GM12878 (cell line): ENCODE results near the gene ARID1A.
"Not testable (repeated sequence)": the region's sequence is repeated elsewhere in the genome, so short reads cannot be mapped to it uniquely, and the experiment has no call there.

Experiments used
- CEBPB ChIP-seq, 2 experiments: fragments of 150-350 bp in 1 of 2; IDR thresholded peaks; 2 replicates each; pipeline ENCODE4 v1.6.1; 2012 to 2014; ENCODE audit warnings: low read depth in 2 of 2, low read length in 2 of 2, borderline replicate concordance in 1 of 2, inconsistent platforms in 1 of 2
- EGR1 ChIP-seq, 2 experiments: IDR thresholded peaks; 1 replicate in 1 of 2; 2 replicates in 1 of 2; pipeline ENCODE4 v1.6.1; 2011 to 2012; ENCODE audit warnings: low read depth in 2 of 2, low read length in 2 of 2, borderline replicate concordance in 1 of 2, mild to moderate bottlenecking in 1 of 2, moderate library complexity in 1 of 2
- PAX5 ChIP-seq: IDR thresholded peaks from 2 replicates; pipeline ENCODE4 v1.6.1; 2011; ENCODE audit warnings: low read depth, low read length, borderline replicate concordance
- POLR2A ChIP-seq: IDR thresholded peaks from 2 replicates; pipeline ENCODE4 v1.6.1; 2011; ENCODE audit warnings: low read depth, mild to moderate bottlenecking, low read length
- TF ChIP-seq, protein P1 (sequence below), 3 experiments: IDR thresholded peaks in 2 of 3; conservative IDR thresholded peaks in 1 of 3; 2 replicates each; pipeline ENCODE4 v1.5.1; 2011; ENCODE audit warnings: low read depth in 3 of 3, low read length in 3 of 3, mild to moderate bottlenecking in 3 of 3, control low read depth in 2 of 3, moderate library complexity in 2 of 3, inconsistent platforms in 1 of 3, mixed read lengths in 1 of 3; ENCODE audit not compliant: control insufficient read depth in 2 of 3, insufficient read depth in 1 of 3; ENCODE audit errors: extremely low read depth in 1 of 3

DNA sequence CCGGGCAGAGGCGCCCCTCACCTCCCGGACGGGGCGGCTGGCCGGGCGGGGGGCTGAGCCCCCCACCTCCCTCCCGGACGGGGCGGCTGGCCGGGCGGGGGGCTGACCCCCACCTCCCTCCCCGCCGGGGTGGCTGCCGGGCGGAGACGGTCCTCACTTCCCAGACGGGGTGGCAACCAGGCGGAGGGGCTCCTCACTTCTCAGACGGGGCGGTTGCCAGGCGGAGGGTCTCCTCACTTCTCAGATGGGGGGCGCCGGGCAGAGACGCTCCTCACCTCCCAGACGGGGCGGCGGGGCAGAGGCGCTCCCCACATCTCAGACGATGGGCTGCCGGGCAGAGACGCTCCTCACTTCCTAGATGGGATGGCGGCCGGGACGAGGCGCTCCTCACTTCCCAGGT, 108.1 kb downstream of the ARID1A start:
- TF ChIP-seq, protein P1, sequence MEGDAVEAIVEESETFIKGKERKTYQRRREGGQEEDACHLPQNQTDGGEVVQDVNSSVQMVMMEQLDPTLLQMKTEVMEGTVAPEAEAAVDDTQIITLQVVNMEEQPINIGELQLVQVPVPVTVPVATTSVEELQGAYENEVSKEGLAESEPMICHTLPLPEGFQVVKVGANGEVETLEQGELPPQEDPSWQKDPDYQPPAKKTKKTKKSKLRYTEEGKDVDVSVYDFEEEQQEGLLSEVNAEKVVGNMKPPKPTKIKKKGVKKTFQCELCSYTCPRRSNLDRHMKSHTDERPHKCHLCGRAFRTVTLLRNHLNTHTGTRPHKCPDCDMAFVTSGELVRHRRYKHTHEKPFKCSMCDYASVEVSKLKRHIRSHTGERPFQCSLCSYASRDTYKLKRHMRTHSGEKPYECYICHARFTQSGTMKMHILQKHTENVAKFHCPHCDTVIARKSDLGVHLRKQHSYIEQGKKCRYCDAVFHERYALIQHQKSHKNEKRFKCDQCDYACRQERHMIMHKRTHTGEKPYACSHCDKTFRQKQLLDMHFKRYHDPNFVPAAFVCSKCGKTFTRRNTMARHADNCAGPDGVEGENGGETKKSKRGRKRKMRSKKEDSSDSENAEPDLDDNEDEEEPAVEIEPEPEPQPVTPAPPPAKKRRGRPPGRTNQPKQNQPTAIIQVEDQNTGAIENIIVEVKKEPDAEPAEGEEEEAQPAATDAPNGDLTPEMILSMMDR (IDR thresholded peaks at IDR 0.05 in 2 of 3, conservative IDR thresholded peaks at IDR 0.05 in 1 of 3; ENCODE audit: control insufficient read depth in 2 of 3, extremely low read depth in 1 of 3, insufficient read depth in 1 of 3, low read depth in 3 of 3, low read length in 3 of 3): not testable (repeated sequence)
- not testable (repeated sequence) for TF ChIP-seq EGR1 (IDR thresholded peaks at IDR 0.05; ENCODE audit: borderline replicate concordance in 1 of 2, low read depth in 2 of 2, low read length in 2 of 2); POLR2A; CEBPB (IDR thresholded peaks at IDR 0.05; ENCODE audit: borderline replicate concordance in 1 of 2, low read depth in 2 of 2, low read length in 2 of 2); PAX5
